HCT116 (cell line): ENCODE measurements around the gene SLC4A4. TPM values are rescaled to one million over a fixed set of nuclear protein-coding genes. Genes with fewer than 3 reads are reported as not detected.

Experiments
- ATAC-seq: fragments of 200-7000 bp; cut with Tn5 transposase; 2 replicates; pipeline ENCODE4 v1.9.1; 2020; ENCODE audit warnings: mild to moderate bottlenecking, moderate library complexity
- BruUV-seq: library from RNA; stranded (reverse); fragments of 400-500 nt; replicated peaks from 2 replicates; lab custom pipeline; 2021; lab: Mats Ljungman, UMichigan
- CTCF ChIA-PET: fragments of 300-600 bp; sonication (Branson Sonifier 250); formaldehyde crosslinking; loops from one replicate; lab custom pipeline; 2021; ENCODE audit warnings: antibody characterized with exemption; lab: Charles Lee
- POLR2A ChIA-PET: fragments of 300-600, 350-600 bp; sonication (Branson Sonifier 250); formaldehyde crosslinking; loops from one replicate; lab custom pipeline; 2021; ENCODE audit warnings: antibody characterized with exemption; lab: Charles Lee
- RAD21 ChIA-PET, 2 experiments: fragments of 300-600 bp; sonication (Branson Sonifier 250); formaldehyde crosslinking; loops; one replicate each; lab custom pipeline; 2023; ENCODE audit warnings: low total read pairs in 2 of 2; ENCODE audit not compliant: uncharacterized antibody in 2 of 2, unreplicated experiment in 2 of 2, low non-redundant PET in 1 of 2; lab: Charles Lee
- DNase-seq: peaks from one replicate; pipeline ENCODE4 v3.0.0-alpha.2; 2010; ENCODE audit warnings: low read depth, low spot score
- H2AFZ ChIP-seq: fragments of 200-600 bp; shearing (Covaris generic), sonication (generic); 2 replicates; pipeline ENCODE4 v1.6.1; 2017; ENCODE audit warnings: low read depth, mixed run types, mixed read lengths, antibody characterized with exemption, low read length; ENCODE audit not compliant: poor library complexity, severe bottlenecking
- H3K27ac ChIP-seq: 2 replicates; pipeline ENCODE4 v1.5.1; 2012; ENCODE audit warnings: low read depth, low read length
- H3K27me3 ChIP-seq: fragments of 200-600 bp; sonication (generic); 2 replicates; pipeline ENCODE4 v1.6.1; 2016; ENCODE audit warnings: mixed run types, low read length, mixed read lengths; ENCODE audit not compliant: insufficient read depth
- H3K36me3 ChIP-seq, 2 experiments: fragments of 200-500 bp in 1 of 2; fragments of 200-600 bp in 1 of 2; sonication (Bioruptor generic) in 1 of 2; sonication (generic) in 1 of 2; 2 replicates each; pipeline versions ENCODE4 v1.5.1 to v1.6.1; 2014 to 2016; ENCODE audit warnings: low read length in 2 of 2, inconsistent platforms in 1 of 2, mixed read lengths in 1 of 2, mixed run types in 1 of 2; ENCODE audit not compliant: insufficient read depth in 2 of 2, control insufficient read depth in 1 of 2
- H3K4me1 ChIP-seq, 2 experiments: fragments of 200-600 bp in 1 of 2; sonication (generic) in 1 of 2; 2 replicates each; pipeline versions ENCODE4 v1.5.1 to v1.6.1; 2012 to 2017; ENCODE audit warnings: low read length in 2 of 2, inconsistent platforms in 1 of 2, mild to moderate bottlenecking in 1 of 2, mixed read lengths in 1 of 2, mixed run types in 1 of 2, moderate library complexity in 1 of 2; ENCODE audit not compliant: insufficient read depth in 2 of 2, control insufficient read depth in 1 of 2
- H3K4me2 ChIP-seq: fragments of 200-600 bp; sonication (generic); 2 replicates; pipeline ENCODE4 v1.6.1; 2017; ENCODE audit warnings: mixed run types, low read length, mixed read lengths
- H3K4me3 ChIP-seq, 2 experiments: fragments of 200-600 bp in 1 of 2; sonication (generic) in 1 of 2; replicated peaks in 1 of 2; 2 replicates each; pipeline ENCODE4 v1.5.1; 2011 to 2016; ENCODE audit warnings: low read length in 2 of 2, control low read depth in 1 of 2, low read depth in 1 of 2, mild to moderate bottlenecking in 1 of 2, mixed read lengths in 1 of 2, mixed run types in 1 of 2
- H3K79me2 ChIP-seq: fragments of 200-600 bp; sonication (generic); 2 replicates; pipeline ENCODE4 v1.6.1; 2017; ENCODE audit warnings: mild to moderate bottlenecking, mixed run types, low read length, moderate library complexity, mixed read lengths; ENCODE audit not compliant: insufficient read depth
- H3K9ac ChIP-seq: fragments of 200-600 bp; sonication (generic); 2 replicates; pipeline ENCODE4 v1.6.1; 2016; ENCODE audit warnings: low read length, mixed read lengths
- H3K9me2 ChIP-seq: fragments of 200-600 bp; sonication (generic), shearing (Covaris generic); 2 replicates; pipeline ENCODE4 v1.6.1; 2017; ENCODE audit warnings: mixed run types, mild to moderate bottlenecking, moderate library complexity; ENCODE audit not compliant: insufficient read depth
- H3K9me3 ChIP-seq, 2 experiments: fragments of 200-500 bp in 1 of 2; fragments of 200-600 bp in 1 of 2; sonication (Bioruptor generic) in 1 of 2; sonication (generic) in 1 of 2; 2 replicates each; pipeline ENCODE4 v1.6.1; 2014 to 2017; ENCODE audit warnings: low read length in 2 of 2, mixed read lengths in 2 of 2, inconsistent platforms in 1 of 2, low read depth in 1 of 2, mild to moderate bottlenecking in 1 of 2, mixed run types in 1 of 2, moderate library complexity in 1 of 2; ENCODE audit not compliant: control insufficient read depth in 1 of 2, insufficient read depth in 1 of 2
- H4K20me1 ChIP-seq: fragments of 200-600 bp; sonication (generic), shearing (Covaris generic); 2 replicates; pipeline ENCODE4 v1.6.1; 2017; ENCODE audit warnings: mixed run types, mild to moderate bottlenecking, moderate library complexity; ENCODE audit not compliant: insufficient read depth
- CEBPB ChIP-seq: IDR thresholded peaks from 2 replicates; pipeline ENCODE4 v1.6.1; 2012; ENCODE audit warnings: low read depth
- EZH2 ChIP-seq: fragments of 200-600 bp; sonication (generic); IDR thresholded peaks from 2 replicates; pipeline ENCODE4 v1.6.1; 2017; ENCODE audit warnings: antibody characterized with exemption, mixed run types
- POLR2A ChIP-seq: IDR thresholded peaks from 2 replicates; pipeline ENCODE4 v1.7.0; 2011; ENCODE audit warnings: borderline replicate concordance; ENCODE audit not compliant: insufficient read depth, insufficient read length; ENCODE audit errors: extremely low read depth
- YY1 ChIP-seq: IDR thresholded peaks from 2 replicates; pipeline ENCODE4 v1.6.1; 2011; ENCODE audit warnings: low read length, low read depth, moderate library complexity, mild to moderate bottlenecking; ENCODE audit not compliant: insufficient replicate concordance; ENCODE audit errors: extremely low read depth
- ZFX ChIP-seq: fragments of 450-650 bp; IDR thresholded peaks from 2 replicates; pipeline ENCODE4 v1.6.1; 2017
- intact Hi-C: fragments of 100-400 bp; cut with micrococcal nuclease; formaldehyde crosslinking; loops from 2 replicates; pipeline ENCODE4 v1.10.0; 2022
- total RNA-seq: library from RNA; stranded (reverse); gene quantifications from one replicate; pipeline ENCODE4 v1.2.1, GENCODE V29; 2021; ENCODE audit not compliant: unreplicated experiment
- TF ChIP-seq, protein P1 (sequence below): IDR thresholded peaks from 2 replicates; pipeline ENCODE4 v1.6.1; 2012; ENCODE audit warnings: low read depth
- TF ChIP-seq, protein P2 (sequence below), 3 experiments: fragments of 200-600 bp in 1 of 3; sonication (generic) in 1 of 3; IDR thresholded peaks in 2 of 3; conservative IDR thresholded peaks in 1 of 3; 2 replicates each; pipeline ENCODE4 v1.5.1; 2012 to 2017; ENCODE audit warnings: low read depth in 2 of 3, low read length in 2 of 3, antibody characterized with exemption in 1 of 3, borderline replicate concordance in 1 of 3, control low read depth in 1 of 3, mild to moderate bottlenecking in 1 of 3, mixed read lengths in 1 of 3, mixed run types in 1 of 3, moderate library complexity in 1 of 3; ENCODE audit not compliant: insufficient read depth in 1 of 3

The SLC4A4 gene
- total RNA-seq, 1 experiment from 2014 or later, result 0.30 TPM

DNA sequence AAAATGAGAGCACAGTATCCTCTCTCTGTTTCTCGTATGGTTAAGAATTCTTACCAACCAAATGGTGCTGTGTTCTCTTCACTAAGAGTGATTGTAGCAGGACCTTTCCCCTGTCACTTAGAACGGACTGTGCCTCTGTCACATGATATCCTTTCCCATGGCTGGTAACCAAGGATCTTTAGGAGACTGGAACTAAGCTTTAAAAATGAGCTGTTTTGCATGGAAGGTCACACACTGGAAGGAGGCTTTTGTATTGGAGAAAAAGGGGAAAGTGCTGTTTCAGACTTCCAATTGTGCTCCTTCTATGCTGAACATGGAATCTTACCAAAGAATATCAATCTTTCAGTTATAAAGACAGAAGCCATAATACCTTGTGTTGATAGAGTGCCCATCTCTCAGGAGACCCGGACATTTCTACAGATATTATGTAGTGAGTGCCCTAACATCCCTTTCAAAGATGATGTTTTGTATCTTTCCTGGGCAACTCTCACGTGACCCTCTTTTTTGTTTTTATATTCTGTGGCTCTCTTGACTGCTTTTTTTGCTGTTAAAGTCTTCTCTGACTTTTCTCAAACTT is 148.6 kb downstream of the SLC4A4 start:
- H4K20me1 ChIP-seq, result no peaks in the 10 kb centered on the region
- H3K4me2 ChIP-seq, result no peak overlapping the region
- H3K9me2 ChIP-seq, result no peaks in the 10 kb centered on the region
- ATAC-seq (no peak), DNase-seq (no peak)
- RAD21 ChIA-PET, result no interaction called here
- H3K9me3 ChIP-seq, result no peaks in the 10 kb centered on the region
- TF ChIP-seq CEBPB (no peak), POLR2A (no peak), YY1 (no peak), ZFX (no peak), EZH2 (no peak)
- TF ChIP-seq, protein P1, sequence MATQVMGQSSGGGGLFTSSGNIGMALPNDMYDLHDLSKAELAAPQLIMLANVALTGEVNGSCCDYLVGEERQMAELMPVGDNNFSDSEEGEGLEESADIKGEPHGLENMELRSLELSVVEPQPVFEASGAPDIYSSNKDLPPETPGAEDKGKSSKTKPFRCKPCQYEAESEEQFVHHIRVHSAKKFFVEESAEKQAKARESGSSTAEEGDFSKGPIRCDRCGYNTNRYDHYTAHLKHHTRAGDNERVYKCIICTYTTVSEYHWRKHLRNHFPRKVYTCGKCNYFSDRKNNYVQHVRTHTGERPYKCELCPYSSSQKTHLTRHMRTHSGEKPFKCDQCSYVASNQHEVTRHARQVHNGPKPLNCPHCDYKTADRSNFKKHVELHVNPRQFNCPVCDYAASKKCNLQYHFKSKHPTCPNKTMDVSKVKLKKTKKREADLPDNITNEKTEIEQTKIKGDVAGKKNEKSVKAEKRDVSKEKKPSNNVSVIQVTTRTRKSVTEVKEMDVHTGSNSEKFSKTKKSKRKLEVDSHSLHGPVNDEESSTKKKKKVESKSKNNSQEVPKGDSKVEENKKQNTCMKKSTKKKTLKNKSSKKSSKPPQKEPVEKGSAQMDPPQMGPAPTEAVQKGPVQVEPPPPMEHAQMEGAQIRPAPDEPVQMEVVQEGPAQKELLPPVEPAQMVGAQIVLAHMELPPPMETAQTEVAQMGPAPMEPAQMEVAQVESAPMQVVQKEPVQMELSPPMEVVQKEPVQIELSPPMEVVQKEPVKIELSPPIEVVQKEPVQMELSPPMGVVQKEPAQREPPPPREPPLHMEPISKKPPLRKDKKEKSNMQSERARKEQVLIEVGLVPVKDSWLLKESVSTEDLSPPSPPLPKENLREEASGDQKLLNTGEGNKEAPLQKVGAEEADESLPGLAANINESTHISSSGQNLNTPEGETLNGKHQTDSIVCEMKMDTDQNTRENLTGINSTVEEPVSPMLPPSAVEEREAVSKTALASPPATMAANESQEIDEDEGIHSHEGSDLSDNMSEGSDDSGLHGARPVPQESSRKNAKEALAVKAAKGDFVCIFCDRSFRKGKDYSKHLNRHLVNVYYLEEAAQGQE, result no peak
- TF ChIP-seq, protein P2, sequence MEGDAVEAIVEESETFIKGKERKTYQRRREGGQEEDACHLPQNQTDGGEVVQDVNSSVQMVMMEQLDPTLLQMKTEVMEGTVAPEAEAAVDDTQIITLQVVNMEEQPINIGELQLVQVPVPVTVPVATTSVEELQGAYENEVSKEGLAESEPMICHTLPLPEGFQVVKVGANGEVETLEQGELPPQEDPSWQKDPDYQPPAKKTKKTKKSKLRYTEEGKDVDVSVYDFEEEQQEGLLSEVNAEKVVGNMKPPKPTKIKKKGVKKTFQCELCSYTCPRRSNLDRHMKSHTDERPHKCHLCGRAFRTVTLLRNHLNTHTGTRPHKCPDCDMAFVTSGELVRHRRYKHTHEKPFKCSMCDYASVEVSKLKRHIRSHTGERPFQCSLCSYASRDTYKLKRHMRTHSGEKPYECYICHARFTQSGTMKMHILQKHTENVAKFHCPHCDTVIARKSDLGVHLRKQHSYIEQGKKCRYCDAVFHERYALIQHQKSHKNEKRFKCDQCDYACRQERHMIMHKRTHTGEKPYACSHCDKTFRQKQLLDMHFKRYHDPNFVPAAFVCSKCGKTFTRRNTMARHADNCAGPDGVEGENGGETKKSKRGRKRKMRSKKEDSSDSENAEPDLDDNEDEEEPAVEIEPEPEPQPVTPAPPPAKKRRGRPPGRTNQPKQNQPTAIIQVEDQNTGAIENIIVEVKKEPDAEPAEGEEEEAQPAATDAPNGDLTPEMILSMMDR (IDR thresholded peaks at IDR 0.05 in 2 of 3, conservative IDR thresholded peaks at IDR 0.05 in 1 of 3; ENCODE audit: borderline replicate concordance in 1 of 3, insufficient read depth in 1 of 3, low read depth in 2 of 3, low read length in 2 of 3), result no peak
- no peak overlapping the region for H3K27ac ChIP-seq
- no TSS peak for BruUV-seq
- no peak overlapping the region for H3K4me3 ChIP-seq
- no peaks in the 10 kb centered on the region for H3K4me1 ChIP-seq
- H2AFZ ChIP-seq, result no peak overlapping the region
- no peak overlapping the region for H3K9ac ChIP-seq
- H3K36me3 ChIP-seq, result no peaks in the 10 kb centered on the region
- intact Hi-C loops, result no loop called here
- POLR2A ChIA-PET, result no interaction called here
- H3K79me2 ChIP-seq, result no peaks in the 10 kb centered on the region
- H3K27me3 ChIP-seq, result peaks cover 4% of the 10 kb centered on the region; the same call in 1 of the 2 replicates
- CTCF ChIA-PET, result no interaction called here
